Activated T-helper 9 cell treated with anti-CD3 and anti-CD28 coated beads, Interleukin-2, amount 50 U/mL, for 16 hours (primary cell): ENCODE data around the gene TENT4B.
"Not testable (repeated sequence)": the region's sequence is repeated elsewhere in the genome, so short reads cannot be mapped to it uniquely, and the experiment has no call there.

ENCODE experiments used
- DNase-seq: peaks from one replicate; pipeline ENCODE4 v3.0.0-alpha.2; 2020; ENCODE audit warnings: low read depth

The TENT4B gene

DNA sequence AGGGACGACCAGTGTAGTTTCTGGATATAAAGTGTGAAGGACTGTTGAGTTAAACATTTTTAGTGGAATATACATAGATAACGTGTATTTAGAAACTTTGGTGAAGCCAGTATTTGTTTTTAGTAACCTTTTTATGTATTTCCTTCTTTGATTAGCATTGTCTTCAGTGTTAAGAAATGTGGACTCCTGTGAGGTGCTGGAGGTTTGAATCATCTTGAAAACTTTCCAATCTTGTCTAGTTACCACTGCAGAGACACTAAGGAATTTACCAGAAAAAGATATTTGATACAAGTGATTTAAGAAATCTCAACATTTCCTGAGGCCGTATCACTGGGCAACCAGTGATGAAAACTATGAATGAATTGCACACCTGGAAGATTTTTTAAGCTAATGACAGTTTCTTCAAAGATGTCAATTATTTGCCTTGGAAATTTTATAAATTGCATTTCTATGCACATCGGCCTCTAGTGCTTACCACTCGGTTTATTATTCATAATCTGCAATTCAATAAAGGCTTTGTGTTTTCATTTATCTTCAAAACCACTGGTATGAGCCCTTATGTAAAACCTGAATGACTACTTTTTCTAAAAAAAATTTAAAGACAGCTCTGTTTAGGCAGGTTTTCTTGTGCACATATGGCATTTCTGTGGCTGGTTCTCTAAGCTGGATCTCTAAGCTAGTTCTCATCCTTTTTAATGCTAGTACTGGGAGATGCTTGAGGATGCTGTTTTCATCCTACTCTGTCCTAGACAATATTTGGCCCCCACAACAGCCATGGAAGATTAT lies 81.9 kb downstream of the TENT4B start:
- DNase-seq: no peak

DNA sequence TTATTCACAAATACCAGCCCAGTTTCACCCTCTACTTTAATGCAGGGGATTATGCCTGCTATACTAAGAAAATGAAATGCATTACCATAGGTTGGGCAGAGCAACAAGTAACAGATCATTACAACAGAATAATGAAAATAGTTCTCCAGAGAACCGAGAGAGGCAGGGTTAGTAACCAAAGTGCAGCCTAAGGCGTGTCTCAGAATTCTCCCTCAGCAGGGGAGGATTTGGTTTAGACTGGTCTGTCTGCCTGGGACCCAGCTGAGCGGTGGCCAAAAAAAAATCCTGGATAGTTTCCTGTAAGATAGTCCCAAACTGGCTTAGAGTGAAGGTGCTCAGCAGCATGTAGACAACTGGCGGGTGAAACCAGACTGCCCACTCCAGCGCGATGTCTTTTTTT lies 82.5 kb downstream of the TENT4B start:
- no peak for DNase-seq

DNA sequence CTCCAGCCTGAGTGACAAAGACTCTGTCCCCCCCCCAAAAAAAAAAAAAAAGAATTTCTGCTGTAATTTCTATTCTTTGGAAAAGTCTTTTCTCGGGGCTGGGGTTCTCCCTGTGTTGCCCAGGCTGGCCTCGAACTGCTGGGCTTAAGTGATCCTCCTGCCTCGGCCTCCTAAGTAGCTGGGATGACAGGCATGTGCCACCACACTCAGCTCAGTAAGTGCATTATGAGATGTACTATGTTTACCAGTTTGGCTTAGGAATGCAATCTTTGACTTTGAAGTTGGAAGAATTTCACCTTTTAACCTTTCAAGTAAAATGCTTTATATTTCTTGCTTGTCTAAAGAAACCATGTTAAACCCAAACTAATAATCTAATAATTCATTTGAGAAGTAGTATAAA lies 85.2 kb downstream of the TENT4B start:
- no peak for DNase-seq

DNA sequence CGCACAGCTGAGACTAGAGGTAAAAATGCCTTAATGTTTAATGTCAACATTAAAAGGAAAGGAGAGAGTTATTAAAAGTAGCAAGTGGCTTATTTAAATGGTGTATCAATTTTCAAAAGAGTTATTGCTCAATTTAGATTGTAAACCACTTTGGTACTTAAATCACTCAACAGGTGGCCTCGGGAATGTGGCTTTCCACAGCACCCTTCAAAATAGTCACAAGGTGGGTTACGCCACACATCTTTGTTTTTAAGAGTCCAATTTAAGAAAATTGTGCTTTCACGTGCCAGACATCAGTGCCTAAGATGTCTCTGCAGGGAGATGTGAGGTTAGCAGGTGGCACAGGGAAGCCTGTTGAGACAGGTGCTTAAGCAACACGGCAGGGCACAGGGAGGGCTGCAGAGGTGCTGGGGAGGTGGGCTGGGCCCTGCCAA lies 85.8 kb downstream of the TENT4B start:
- DNase-seq: no peak

DNA sequence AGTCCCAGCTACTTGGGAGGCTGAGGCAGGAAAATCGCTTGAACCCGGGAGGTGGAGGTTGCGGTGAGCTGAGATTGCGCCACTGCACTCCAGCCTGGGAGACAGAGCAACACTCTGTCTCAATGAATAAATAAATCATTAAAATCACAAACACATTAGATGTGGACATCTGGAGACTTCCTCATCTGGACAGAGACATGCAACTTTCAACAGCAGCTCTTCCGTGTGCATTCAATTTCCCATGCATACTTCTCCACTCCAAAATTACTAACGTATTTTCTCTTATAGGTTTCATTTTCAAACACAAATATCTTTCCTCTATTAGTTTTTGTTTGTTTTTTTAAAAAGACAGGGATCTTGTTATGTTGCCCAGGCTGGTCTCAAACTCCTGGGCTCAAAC lies 89.9 kb downstream of the TENT4B start:
- DNase-seq: not testable (repeated sequence)

DNA sequence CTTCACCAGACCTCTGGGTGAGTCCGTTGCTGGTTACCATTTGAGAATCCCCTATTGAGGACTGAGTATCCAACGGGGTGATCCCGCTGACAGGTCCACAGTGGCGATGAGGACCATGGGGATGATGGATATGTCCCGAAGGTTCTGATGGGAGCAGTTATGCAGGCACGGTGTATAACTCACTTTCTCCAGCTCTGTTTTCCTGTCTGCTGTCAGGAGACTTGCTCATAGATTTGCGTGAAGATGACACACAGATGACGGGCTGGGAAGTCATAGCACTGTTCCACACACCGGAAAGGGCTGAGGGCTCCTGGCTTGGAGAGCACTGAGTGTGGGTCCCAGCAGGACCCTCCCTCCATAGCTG lies 91.0 kb downstream of the TENT4B start:
- DNase-seq: no peak

DNA sequence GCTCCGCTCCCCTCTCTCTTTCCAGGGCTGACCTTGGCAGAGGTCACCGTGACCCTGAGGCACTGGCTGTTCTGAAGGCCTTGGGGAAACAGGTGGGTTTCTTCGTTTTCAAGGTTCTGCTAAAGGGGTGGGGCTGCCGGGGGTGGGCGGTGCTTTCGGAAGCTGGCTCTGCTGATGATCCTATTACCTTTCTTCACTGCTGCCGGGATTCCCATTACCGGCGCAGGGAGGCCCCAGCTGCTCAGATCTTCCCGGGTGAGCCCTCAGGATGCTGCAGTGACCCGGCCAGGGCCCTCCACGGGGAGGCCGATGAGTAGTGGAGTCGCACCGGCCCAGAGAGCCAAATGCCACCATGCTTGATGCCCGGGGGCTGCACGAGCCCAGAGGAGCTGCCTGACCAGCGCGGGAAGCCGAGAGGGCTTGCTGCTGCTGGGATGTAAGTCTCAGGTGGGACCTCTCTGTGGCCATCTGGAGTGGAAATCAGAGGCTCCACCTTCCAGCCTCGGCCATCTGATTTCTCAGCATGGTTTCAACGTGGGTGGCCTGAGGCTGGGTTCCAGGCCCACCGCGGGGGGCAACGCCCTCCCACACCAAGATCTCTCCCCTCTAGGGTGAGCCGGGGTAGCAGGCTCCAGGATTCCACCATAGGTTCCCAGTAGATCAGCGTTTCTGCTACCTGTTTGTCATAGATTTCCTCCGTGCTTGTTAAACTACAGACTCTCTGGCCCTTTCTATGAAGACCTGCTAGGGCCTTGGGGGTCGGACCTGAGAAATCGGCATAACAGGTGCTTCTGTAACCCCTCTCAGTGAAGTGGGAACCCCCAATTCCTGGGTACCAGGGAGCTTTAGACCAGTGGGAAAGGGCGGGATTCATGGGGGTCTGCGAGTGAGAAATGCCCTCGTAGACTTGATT lies 91.7 kb downstream of the TENT4B start:
- no peak for DNase-seq

DNA sequence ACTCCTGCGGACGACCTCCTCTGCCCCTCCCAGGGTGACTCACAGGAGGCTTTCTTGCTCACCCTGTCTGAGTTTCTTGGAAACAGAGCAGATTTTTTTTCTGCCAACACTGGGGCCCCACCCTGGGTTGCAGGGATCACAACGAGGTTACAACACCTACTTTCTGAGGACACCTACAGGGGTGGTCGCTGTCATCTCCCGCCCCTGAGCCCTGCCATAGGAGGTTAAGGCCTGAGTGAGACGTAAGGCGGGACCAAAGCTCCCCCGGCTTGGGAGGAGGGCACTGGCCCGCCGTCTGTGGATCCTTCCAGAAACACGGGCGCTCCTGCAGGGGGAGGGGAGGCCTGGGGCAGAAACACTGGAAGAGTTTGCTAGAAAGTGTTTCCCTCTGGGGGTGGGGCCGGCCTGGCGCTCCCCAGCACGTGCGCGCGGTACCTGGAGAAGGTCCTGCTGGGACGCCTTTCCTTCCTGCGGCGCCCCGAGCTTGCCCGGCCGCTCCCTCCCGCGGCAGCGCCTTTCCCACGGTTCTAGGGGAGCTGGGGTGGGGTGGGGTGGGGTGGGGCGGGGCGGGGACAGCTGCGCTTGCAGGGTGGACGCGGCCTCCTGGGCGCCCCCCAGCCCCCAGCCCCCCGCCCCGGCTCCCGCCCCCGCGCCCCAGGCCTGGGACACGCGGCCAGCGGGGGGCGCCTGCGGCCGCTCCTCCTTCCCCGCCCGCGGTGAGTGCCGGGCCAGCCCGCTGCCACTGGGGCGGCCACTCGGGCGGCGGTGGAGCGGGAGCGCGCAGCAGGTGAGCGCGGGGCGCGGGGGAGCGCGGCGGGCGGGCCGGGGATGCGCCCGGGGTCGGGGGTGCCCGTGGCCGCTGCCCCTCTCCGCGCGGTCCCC lies 92.6 kb downstream of the TENT4B start:
- DNase-seq: peak; percentile 51

DNA sequence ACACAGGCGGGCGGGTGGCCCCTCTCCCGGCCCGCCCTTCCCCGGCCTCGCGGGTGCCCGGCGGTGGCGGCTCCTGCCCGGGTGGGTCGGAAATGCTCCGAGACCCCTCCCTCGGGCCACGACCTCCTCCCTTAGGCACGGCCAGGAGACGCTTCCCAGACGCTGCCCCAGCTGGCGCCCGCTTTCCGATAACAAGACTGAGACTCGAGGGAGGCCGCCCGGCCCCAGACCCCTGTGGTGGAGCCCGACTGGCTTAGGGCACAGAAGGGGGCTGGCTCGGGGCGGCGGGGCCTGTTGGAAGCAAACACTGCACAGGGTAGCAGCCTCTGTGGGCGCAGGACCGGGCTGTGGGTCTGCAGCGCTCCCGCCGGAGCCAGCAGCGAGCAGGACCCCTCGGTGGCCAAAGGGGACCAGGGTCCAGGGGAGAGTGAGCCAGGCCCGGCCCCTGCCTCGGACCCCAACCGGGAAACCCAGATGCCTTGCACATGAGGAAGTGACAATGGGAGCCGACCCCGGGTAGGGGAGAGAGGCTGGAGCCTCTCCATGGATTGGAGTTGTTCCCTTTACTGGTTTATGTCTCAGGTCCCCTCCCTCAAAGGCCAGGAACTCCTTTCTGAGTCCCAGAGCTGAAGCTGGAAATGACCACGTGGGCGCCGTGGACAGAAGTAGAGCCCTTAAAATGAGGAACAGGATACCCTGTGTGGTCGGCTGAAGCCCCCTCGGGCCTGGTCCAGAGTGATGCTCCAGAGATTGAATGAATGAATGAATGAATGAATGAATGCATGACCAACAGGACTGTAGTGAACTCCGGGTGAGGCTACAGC lies 93.4 kb downstream of the TENT4B start:
- no peak for DNase-seq

DNA sequence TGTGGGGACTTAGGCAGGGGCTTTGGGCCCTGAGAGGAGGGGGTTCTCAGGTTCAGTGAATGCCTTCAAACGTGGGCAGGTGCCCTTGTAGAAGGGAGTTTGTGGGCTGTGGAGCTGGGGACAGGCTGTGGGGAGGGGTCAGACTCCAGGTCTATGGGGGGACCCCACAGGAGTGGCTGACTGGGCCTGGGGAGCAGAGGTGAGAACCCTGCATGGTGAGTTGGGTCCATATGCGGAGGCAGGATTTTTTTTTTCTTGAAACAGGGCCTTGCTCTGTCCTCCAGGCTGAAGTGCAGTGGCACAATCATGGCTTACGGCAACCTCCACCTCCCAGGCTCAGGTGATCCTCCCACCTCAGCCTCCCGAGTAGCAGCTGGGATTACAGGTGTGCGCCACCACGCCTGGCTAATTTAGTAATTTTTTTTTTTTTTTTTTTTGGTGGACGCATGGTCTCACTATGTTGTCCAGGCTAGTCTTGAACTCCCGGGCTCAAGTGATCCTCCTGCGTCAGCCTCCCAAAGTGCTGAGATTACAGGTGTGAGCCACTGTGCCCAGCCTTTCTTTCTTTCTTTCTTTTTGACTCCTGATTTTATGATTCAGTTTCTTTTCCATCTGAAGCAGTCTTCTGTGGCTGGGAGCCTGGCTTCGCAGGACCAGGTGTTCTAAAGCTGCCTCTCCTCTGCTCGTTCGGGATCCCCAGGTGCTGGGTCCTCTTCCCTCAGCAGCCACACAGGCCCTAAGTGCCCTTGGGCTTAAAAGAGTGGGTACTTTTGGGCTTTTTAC lies 94.2 kb downstream of the TENT4B start:
- no peak for DNase-seq

DNA sequence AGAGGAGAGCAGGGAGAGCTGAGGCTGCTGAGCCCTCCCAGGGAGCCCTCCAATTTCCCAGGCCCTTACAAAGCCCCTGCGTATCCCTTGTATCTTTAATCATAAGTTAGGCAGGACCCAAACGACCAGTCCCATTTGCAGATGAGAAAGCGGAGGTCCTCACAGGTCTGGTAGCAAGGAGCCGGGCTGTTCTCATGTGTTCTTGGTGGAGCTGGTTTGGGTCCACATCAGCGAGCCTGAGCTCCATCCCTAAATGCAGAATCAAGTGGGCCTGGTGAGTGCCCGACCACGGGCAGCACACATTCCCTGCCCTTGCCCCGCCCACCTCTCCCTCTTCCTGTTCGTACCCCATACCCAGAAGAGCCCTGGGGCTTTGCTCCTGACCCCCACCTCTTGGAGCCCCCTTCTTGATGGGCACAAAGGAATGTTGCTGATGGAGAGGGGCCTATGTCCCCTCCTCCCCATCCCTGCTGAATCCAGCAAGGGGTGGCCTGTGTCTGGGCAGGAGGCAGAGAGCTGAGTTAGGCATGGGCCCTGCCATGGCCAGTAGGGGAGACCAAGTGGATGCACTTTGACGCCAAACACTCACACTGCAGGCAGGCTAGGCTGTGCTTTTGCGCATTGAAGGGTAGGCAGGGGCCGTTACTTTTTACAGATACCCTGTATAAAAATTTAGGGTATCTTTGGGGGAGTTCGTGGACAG lies 95.0 kb downstream of the TENT4B start:
- no peak for DNase-seq

DNA sequence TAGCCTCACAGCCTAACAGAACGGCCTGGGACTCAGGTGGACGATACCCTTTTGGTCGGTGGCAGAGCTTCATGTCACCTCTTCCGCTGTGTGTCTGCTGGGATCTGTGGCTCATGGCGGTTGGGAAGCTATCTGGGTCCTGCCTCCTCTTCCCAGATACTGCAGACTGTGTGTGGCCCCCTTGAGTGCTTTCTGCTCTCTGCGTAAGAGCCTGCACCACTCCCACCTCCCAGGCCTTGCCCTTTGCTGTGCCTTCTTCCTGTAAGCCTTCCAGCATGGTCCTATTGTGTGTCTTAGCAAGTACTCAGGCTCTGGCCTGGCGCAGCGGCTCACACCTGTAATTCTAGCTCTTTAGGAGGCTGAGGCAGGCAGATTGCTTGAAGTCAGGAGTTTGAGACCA lies 95.7 kb downstream of the TENT4B start:
- DNase-seq: no peak

DNA sequence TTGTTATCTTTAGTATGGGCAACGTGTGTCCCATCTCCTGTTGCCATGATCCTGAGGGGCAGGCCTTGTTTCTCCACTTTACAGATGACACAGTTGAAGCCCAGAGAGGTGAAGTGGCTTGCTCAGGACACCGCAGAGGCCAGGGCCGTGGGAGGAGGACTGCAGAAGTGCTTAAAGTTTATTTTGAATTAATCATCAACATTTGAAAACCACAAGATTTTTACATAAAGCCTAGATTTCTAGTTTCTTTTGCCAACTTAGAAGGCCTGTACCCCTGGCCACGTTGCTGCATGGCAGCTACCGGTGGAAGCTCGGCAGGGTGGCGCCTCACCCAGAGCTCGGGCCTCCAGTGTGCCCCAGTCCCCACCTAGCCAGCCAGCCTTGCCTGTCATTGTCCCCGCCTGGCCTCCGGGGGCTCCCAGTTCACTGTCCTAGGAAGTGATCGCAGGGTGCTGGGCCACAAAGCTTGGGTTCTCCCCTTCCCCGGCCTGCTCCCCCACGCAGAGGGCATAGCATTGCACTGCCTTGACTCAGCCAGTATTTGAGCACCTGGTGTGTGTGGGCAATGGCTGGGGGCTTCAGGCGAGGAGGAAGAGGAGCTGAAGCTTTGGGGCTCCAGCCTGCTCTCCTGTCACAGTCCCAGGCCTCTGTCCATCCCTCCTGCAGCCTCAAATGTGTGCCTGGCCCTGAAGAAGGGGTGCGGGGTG lies 98.4 kb downstream of the TENT4B start:
- DNase-seq: no peak

DNA sequence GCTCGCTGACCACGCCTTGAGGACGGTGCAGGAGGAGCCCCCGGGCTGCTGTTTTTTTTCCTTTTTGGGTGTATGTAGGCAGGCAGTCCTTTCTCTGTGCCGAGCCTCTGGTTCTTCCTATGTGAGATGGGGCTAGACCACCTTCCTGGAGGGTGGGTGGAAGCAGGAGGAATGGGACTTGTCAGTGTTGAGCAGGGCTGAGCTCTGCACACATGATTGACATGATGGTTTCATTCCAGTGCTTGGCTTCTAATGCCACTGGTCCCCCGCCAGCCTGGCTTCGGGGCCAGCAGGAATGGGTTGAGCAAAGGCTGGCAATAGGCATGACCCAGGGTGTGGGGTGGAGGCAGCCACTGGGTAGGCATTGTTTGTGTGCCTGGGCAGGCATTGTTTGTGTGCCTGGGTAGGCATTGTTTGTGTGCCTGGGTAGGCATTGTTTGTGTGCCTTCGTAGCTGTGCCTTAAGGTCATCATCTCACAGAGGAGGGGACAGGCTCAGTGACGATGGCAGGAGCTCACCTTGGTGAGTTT lies 99.0 kb downstream of the TENT4B start:
- DNase-seq: no peak

DNA sequence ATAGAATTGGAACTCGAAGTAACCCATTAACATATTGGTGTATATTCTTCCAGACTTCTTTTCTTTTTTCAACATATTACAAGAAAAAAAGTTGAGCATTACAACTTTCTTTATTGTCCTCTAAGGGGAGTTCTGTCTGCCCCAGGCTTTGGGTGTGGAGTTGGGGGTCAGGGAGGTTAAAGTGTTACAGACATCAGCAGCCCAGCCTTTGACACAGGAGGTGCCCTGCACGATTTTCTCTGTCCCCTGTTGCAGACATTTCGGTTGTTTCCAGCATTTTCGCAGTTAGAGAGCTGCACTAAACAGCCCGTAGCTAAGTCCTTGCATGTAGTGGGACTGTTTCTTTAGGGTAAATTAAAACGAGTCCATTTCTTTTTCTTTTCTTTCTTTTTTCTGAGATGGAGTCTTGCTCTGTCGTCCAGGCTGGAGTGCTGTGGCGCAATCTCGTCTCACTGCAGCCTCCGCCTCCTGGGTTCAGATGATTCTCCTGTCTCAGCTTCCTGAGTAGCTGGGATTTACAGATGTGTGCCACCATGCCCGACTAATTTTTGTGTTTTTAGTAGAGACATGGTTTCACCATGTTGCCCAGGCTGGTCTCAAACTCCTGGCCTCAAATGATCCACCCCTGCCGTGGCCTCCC lies 99.9 kb downstream of the TENT4B start:
- no peak for DNase-seq

DNA sequence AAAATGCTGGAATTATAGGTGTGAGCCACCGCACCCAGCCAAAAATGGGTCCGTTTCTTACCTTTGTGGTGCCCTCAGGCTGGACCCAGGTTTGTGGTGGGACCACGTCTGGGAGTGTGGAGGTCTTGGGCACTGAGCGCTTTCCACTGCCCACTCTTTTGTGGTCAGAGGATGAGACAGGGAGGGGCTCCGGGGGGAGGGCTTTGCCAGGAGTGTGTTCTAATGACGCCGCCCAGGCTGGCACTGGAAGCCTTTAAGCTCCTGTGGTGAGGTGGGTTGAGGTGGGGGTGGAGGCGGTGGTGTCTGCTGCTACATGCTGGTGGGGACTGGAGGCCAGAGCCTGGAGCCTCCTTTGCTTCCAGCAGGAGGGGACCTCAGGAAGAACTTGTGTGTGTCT lies 100.4 kb downstream of the TENT4B start:
- no peak for DNase-seq

DNA sequence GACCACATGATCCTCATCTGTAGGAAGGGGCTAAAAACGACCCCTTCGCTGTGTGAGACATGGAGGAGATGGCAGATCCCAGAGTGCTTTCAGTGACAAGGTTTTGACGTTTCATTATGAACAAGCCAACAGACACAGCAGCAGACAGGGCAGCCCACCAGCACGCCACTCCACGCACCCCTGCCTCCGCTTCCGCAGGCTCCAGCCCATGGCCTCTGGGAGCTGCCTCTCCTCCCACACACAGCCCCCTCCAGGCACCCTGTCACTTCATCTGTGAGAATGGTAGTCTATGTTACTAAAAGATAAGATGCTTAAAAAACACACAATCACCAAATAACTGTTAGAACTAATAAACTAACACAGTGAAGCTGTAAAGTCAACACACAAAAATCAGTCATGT lies 101.0 kb downstream of the TENT4B start:
- no peak for DNase-seq

DNA sequence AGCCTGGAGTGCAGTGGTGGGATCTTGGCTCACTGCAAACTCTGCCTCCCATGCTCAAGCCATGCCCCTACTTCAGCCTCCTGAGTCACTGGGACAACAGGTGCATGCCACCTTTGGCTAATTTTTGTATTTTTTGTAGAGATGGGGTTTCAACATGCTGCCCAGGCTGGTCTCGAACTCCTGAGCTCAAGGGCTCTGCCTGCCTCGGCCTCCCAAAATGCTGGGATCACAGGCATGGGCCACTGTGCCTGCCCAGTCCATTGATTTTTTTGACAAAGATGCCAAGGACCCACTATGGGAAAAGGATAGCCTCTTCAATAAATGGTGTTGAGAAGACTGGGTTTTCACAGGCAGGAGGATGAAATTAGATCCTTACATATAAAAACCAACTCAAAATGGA lies 102.4 kb downstream of the TENT4B start:
- no peak for DNase-seq

DNA sequence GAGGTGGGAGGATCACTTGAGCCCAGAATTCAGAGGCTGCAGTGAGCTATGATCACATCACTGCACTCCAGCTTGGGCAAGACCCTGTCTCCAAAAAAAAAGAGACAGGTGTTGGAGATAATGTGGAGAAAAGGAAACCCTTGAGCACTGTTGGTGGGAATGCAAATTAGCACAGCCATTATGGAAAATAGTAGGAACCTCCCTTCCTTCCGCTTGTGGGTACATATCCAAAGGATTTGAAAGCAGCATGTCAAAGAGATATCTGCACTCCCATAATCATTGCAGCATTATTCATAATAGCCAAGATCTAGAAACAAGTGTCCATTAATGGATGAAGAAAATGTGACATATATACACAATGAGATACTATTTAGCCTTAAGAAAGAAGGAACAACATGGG lies 103.5 kb downstream of the TENT4B start:
- DNase-seq: no peak
